Prostate gland (tissue), 2 donors: ENCODE data around the gene CTBP1. TPM values are rescaled to one million over a fixed set of nuclear protein-coding genes. Genes with fewer than 3 reads are reported as not detected.

Experiments
- DNase-seq: peaks from one replicate; pipeline ENCODE4 v3.0.0-alpha.2; 2019; ENCODE audit warnings: low spot score
- H3K27ac ChIP-seq, 2 donors: fragments of 200-600 bp; sonication (generic); 2 replicates each; pipeline ENCODE4 v1.5.1; 2017 to 2019
- H3K27me3 ChIP-seq: fragments of 200-600 bp; sonication (generic); replicated peaks from 2 replicates; pipeline ENCODE4 v1.5.1; 2019; ENCODE audit not compliant: insufficient read depth
- H3K36me3 ChIP-seq, 2 donors: fragments of 200-600 bp; sonication (generic); 1 replicate in 1 of 2; 2 replicates in 1 of 2; pipeline versions ENCODE4 v1.5.1 to v1.8.1; 2017 to 2019
- H3K4me1 ChIP-seq: fragments of 200-600 bp; sonication (generic); replicated peaks from 2 replicates; pipeline ENCODE4 v1.5.1; 2019
- H3K4me3 ChIP-seq, 2 donors: fragments of 200-600 bp; sonication (generic); 2 replicates each; pipeline ENCODE4 v1.5.1; 2017 to 2019
- H3K9me3 ChIP-seq: fragments of 200-600 bp; sonication (generic); 2 replicates; pipeline ENCODE4 v1.5.1; 2017
- CTCF ChIP-seq, 4 experiments: fragments of 200-600 bp in 2 of 4; fragments of 450-650 bp in 2 of 4; sonication (generic) in 2 of 4; IDR thresholded peaks; 1 replicate in 3 of 4; 2 replicates in 1 of 4; pipeline ENCODE4 v1.5.1; 2016 to 2019; ENCODE audit warnings: antibody characterized with exemption in 4 of 4, mild to moderate bottlenecking in 2 of 4, moderate library complexity in 2 of 4
- POLR2A ChIP-seq: fragments of 450-650 bp; IDR thresholded peaks from one replicate; pipeline ENCODE4 v1.6.1; 2016; ENCODE audit warnings: antibody characterized with exemption, mild to moderate bottlenecking
- POLR2AphosphoS5 ChIP-seq: sonication (generic); formaldehyde crosslinking; IDR thresholded peaks from one replicate; pipeline ENCODE4 v1.6.1; 2017; ENCODE audit warnings: antibody characterized with exemption
- WGBS: methylation state at CpG from one replicate; pipeline ENCODE4 v1.1.5; 2018; 5-methylcytosine and 5-hydroxymethylcytosine counted together
- intact Hi-C: fragments of 100-400 bp; cut with DNase I; formaldehyde crosslinking; loops from one replicate; pipeline ENCODE4 v1.14.2; 2022
- total RNA-seq, 2 donors: library from RNA; depleted of rRNA; stranded (reverse); fragments of >200 nt; gene quantifications; one replicate each; pipeline ENCODE4 v1.1.0, GENCODE V29; 2016

CTBP1 gene
- total RNA-seq, 2 donors from 2014 or later, result 173 to 264 TPM

- H3K27me3 ChIP-seq, result no peaks in the 10 kb centered on the region
- peak overlapping the region; percentile 74 to 94 for H3K27ac ChIP-seq
- peaks cover 5 to 8% of the 10 kb centered on the region in 2 donors for H3K36me3 ChIP-seq
- intact Hi-C loops, result loop anchor here (5.0 kb wide), 1 partner anchor 40 kb away; the partner anchor contains the start of gene SPON2
- TF ChIP-seq POLR2AphosphoS5 (no peak), POLR2A (no peak), CTCF (IDR thresholded peaks at IDR 0.05) (no peak)
- 66% methylated on average over 20 of the region's 20 CpGs for WGBS
- no peak overlapping the region for H3K4me3 ChIP-seq
- peaks cover 55% of the 10 kb centered on the region for H3K4me1 ChIP-seq
- DNase-seq, result no peak
- no peaks in the 10 kb centered on the region for H3K9me3 ChIP-seq
Measured at GRCh38 chr4:1212546-1213335, 36.2 kb downstream of the CTBP1 start.

GRCh38 chr4:1211891-1212545 lies 36.9 kb downstream of the CTBP1 start:
- Histone ChIP-seq H3K27ac (peak overlapping the region; percentile 74 to 94), H3K4me3 (no peak overlapping the region), H3K27me3 (no peaks in the 10 kb centered on the region), H3K9me3 (no peaks in the 10 kb centered on the region), H3K36me3 (peaks cover 5 to 8% of the 10 kb centered on the region in 2 donors), H3K4me1 (peaks cover 55% of the 10 kb centered on the region)
- intact Hi-C loops, result loop anchor here (5.0 kb wide), 1 partner anchor 40 kb away; the partner anchor contains the start of gene SPON2
- peak; percentile 95 for DNase-seq
- TF ChIP-seq POLR2A (peak; percentile 15), CTCF (IDR thresholded peaks at IDR 0.05) (peak in 1 of 4 experiments; percentile 13), POLR2AphosphoS5 (peak; percentile 93)
- 24% methylated on average over 33 of the region's 34 CpGs for WGBS

- DNase-seq, result no peak
- Histone ChIP-seq H3K4me3 (no peak overlapping the region), H3K36me3 (peaks cover 5 to 8% of the 10 kb centered on the region in 2 donors), H3K27ac (peak overlapping the region; percentile 74 to 94), H3K4me1 (peaks cover 55% of the 10 kb centered on the region), H3K9me3 (no peaks in the 10 kb centered on the region), H3K27me3 (no peaks in the 10 kb centered on the region)
- WGBS, result 44% methylated on average over 13 of the region's 13 CpGs
- intact Hi-C loops, result loop anchor here (5.0 kb wide), 1 partner anchor 39 kb away; the partner anchor contains the start of gene SPON2
- TF ChIP-seq POLR2A (no peak), POLR2AphosphoS5 (no peak), CTCF (IDR thresholded peaks at IDR 0.05) (no peak)
Measured at GRCh38 chr4:1211371-1211770, 37.6 kb downstream of the CTBP1 start.

GRCh38 chr4:1210971-1211370 lies 38.0 kb downstream of the CTBP1 start:
- 47% methylated on average over 10 of the region's 10 CpGs for WGBS
- H3K27ac ChIP-seq, result peak overlapping the region; percentile 74 to 94
- no peak for DNase-seq
- no peaks in the 10 kb centered on the region for H3K9me3 ChIP-seq
- TF ChIP-seq CTCF (IDR thresholded peaks at IDR 0.05) (no peak), POLR2A (no peak), POLR2AphosphoS5 (no peak)
- peaks cover 55% of the 10 kb centered on the region for H3K4me1 ChIP-seq
- intact Hi-C loops, result loop anchor here (5.0 kb wide), 1 partner anchor 39 kb away; the partner anchor contains the start of gene SPON2
- peaks cover 5% of the 10 kb centered on the region in 2 donors for H3K36me3 ChIP-seq
- no peak overlapping the region for H3K4me3 ChIP-seq
- H3K27me3 ChIP-seq, result no peaks in the 10 kb centered on the region
